ENCODE results near the gene CTSZ. TPM values are rescaled to one million over a fixed set of nuclear protein-coding genes. Genes with fewer than 3 reads are reported as not detected.

CTSZ gene
- total and polyA plus RNA-seq, 3 donors from 2014 or later: 49.4 to 120 (median 77.4) TPM

- intact Hi-C loops (cut with DNase I; ENCODE audit: low total_unique reads): loop anchor here (10.0 kb wide), 1 partner anchor 139 kb away; no protein-coding TSS in a partner anchor
- no peak for TF ChIP-seq CTCF (IDR thresholded peaks at IDR 0.05)
- TF ChIP-seq POLR2A (IDR thresholded peaks at IDR 0.05): no peak
- 93 to 96% methylated on average over 9 to 24 of the region's 24 CpGs for WGBS, 2 donors
- Histone ChIP-seq H3K4me1 (peaks cover 5% of the 10 kb centered on the region), H3K36me3 (ENCODE audit: low read depth, missing control alignments) (no peaks in the 10 kb centered on the region), H3K4me3 (no peak overlapping the region), H3K27ac (no peak overlapping the region), H3K27me3 (no peaks in the 10 kb centered on the region), H3K9me3 (no peaks in the 10 kb centered on the region)
- peak; percentile 11 for DNase-seq
These were observed 17.1 kb upstream of the CTSZ start for GRCh38 chr20:59024111-59024530.

- no peak for TF ChIP-seq POLR2A (IDR thresholded peaks at IDR 0.05)
- TF ChIP-seq CTCF (IDR thresholded peaks at IDR 0.05): no peak
- DNase-seq: peak; percentile 13
- Histone ChIP-seq H3K9me3 (no peaks in the 10 kb centered on the region), H3K4me1 (peaks cover under 1% of the 10 kb centered on the region), H3K4me3 (no peak overlapping the region), H3K27ac (no peak overlapping the region), H3K36me3 (ENCODE audit: low read depth, missing control alignments) (no peaks in the 10 kb centered on the region), H3K27me3 (no peaks in the 10 kb centered on the region)
- 93 to 95% methylated on average over 13 of the region's 13 CpGs for WGBS, 2 donors
- intact Hi-C loops (cut with DNase I; ENCODE audit: low total_unique reads): loop anchor here (10.0 kb wide), 1 partner anchor 139 kb away; no protein-coding TSS in a partner anchor
These were observed 16.6 kb upstream of the CTSZ start for GRCh38 chr20:59023616-59024015.

- no peaks in the 10 kb centered on the region for H3K9me3 ChIP-seq
- DNase-seq: peak; percentile 9
- WGBS, 2 donors: 91 to 94% methylated on average over 15 of the region's 15 CpGs
- no peak overlapping the region for H3K4me3 ChIP-seq
- H3K27me3 ChIP-seq: no peaks in the 10 kb centered on the region
- no peaks in the 10 kb centered on the region for H3K36me3 ChIP-seq (ENCODE audit: low read depth, missing control alignments)
- intact Hi-C loops (cut with DNase I; ENCODE audit: low total_unique reads): loop anchor here (10.0 kb wide), 1 partner anchor 138 kb away; no protein-coding TSS in a partner anchor
- H3K27ac ChIP-seq: no peak overlapping the region
- peaks cover 6% of the 10 kb centered on the region for H3K4me1 ChIP-seq
- TF ChIP-seq POLR2A (IDR thresholded peaks at IDR 0.05): no peak
- TF ChIP-seq CTCF (IDR thresholded peaks at IDR 0.05): no peak
These were observed 15.7 kb upstream of the CTSZ start for GRCh38 chr20:59022754-59023153.

- Histone ChIP-seq H3K27ac (no peak overlapping the region), H3K4me1 (peaks cover 21% of the 10 kb centered on the region), H3K4me3 (no peak overlapping the region), H3K9me3 (no peaks in the 10 kb centered on the region), H3K27me3 (no peaks in the 10 kb centered on the region), H3K36me3 (ENCODE audit: low read depth, missing control alignments) (no peaks in the 10 kb centered on the region)
- WGBS, 2 donors: 57 to 76% methylated on average over 5 of the region's 5 CpGs
- intact Hi-C loops (cut with DNase I; ENCODE audit: low total_unique reads): loop anchor here (10.0 kb wide), 1 partner anchor 136 kb away; no protein-coding TSS in a partner anchor
- TF ChIP-seq POLR2A (IDR thresholded peaks at IDR 0.05) (no peak), CTCF (IDR thresholded peaks at IDR 0.05) (no peak)
- peak; percentile 6 for DNase-seq
These were observed 14.0 kb upstream of the CTSZ start for GRCh38 chr20:59020938-59021551.

- no peak within 1 kb of the TSS for H3K4me3 ChIP-seq
- no peaks in the 10 kb centered on the region for H3K9me3 ChIP-seq
- no peak within 1 kb of the TSS for H3K27ac ChIP-seq
- TF ChIP-seq CTCF (IDR thresholded peaks at IDR 0.05) (no peak), POLR2A (IDR thresholded peaks at IDR 0.05) (no peak)
- H3K27me3 ChIP-seq: no peaks in the 10 kb centered on the region
- 82 to 97% methylated on average over 4 to 5 of the region's 5 CpGs for WGBS, 2 donors
- H3K36me3 ChIP-seq (ENCODE audit: low read depth, missing control alignments): no peaks in the 10 kb centered on the region
- intact Hi-C loops (cut with DNase I; ENCODE audit: low total_unique reads): no loop called here
- no peak for DNase-seq
- peaks cover 21% of the 10 kb centered on the region for H3K4me1 ChIP-seq
These were observed 12.2 kb upstream of the CTSZ start, which contains the start of gene TUBB1 for GRCh38 chr20:59019217-59019616. Gene TUBB1, plus strand, starts transcription at chr20:59019429. Its CDS starts 94 bp downstream, at chr20:59019523.
